ENCODE data around the gene SMG7.

The SMG7 gene

GRCh38 chr1:183589874-183590243 lies 117.6 kb downstream of the SMG7 start:
- TF ChIP-seq MYC (IDR thresholded peaks at IDR 0.05; ENCODE audit: low read depth, low read length) (no peak), POLR2A (IDR thresholded peaks at IDR 0.05; ENCODE audit: extremely low read depth, insufficient read length) (no peak), CTCF (IDR thresholded peaks at IDR 0.05; ENCODE audit: low read depth, low read length) (no peak), MAX (IDR thresholded peaks at IDR 0.05; ENCODE audit: low read depth, low read length) (no peak)
- H3K4me3 ChIP-seq (ENCODE audit: low read depth, low read length), result no peak overlapping the region
- DNase-seq (ENCODE audit: low read depth), result no peak

GRCh38 chr1:183590244-183591191 lies 118.2 kb downstream of the SMG7 start, which contains the start of gene NCF2:
TSS of gene NCF2 (minus strand) at chr1:183590459. CDS start at chr1:183590329, 130 bp downstream.
- no peak within 1 kb of the TSS for H3K4me3 ChIP-seq (ENCODE audit: low read depth, low read length)
- peak; percentile 94 for DNase-seq (ENCODE audit: low read depth)
- TF ChIP-seq CTCF (IDR thresholded peaks at IDR 0.05; ENCODE audit: low read depth, low read length) (no peak), MYC (IDR thresholded peaks at IDR 0.05; ENCODE audit: low read depth, low read length) (peak; percentile 30; the same call in 1 of the 2 replicates), MAX (IDR thresholded peaks at IDR 0.05; ENCODE audit: low read depth, low read length) (peak; percentile 52), POLR2A (IDR thresholded peaks at IDR 0.05; ENCODE audit: extremely low read depth, insufficient read length) (no peak)

- no peak overlapping the region for H3K4me3 ChIP-seq (ENCODE audit: low read depth, low read length)
- TF ChIP-seq MAX (IDR thresholded peaks at IDR 0.05; ENCODE audit: low read depth, low read length) (no peak), MYC (IDR thresholded peaks at IDR 0.05; ENCODE audit: low read depth, low read length) (no peak), CTCF (IDR thresholded peaks at IDR 0.05; ENCODE audit: low read depth, low read length) (no peak), POLR2A (IDR thresholded peaks at IDR 0.05; ENCODE audit: extremely low read depth, insufficient read length) (no peak)
- DNase-seq (ENCODE audit: low read depth), result no peak
These were observed 120.4 kb downstream of the SMG7 start for GRCh38 chr1:183592733-183593132.

GRCh38 chr1:183593356-183593755 lies 121.1 kb downstream of the SMG7 start:
- DNase-seq (ENCODE audit: low read depth), result peak; percentile 51
- no peak for TF ChIP-seq CTCF (IDR thresholded peaks at IDR 0.05; ENCODE audit: low read depth, low read length)
- TF ChIP-seq MAX (IDR thresholded peaks at IDR 0.05; ENCODE audit: low read depth, low read length), result no peak
- TF ChIP-seq MYC (IDR thresholded peaks at IDR 0.05; ENCODE audit: low read depth, low read length), result no peak
- TF ChIP-seq POLR2A (IDR thresholded peaks at IDR 0.05; ENCODE audit: extremely low read depth, insufficient read length), result no peak
- H3K4me3 ChIP-seq (ENCODE audit: low read depth, low read length), result no peak overlapping the region

- no peak overlapping the region for H3K4me3 ChIP-seq (ENCODE audit: low read depth, low read length)
- no peak for TF ChIP-seq MYC (IDR thresholded peaks at IDR 0.05; ENCODE audit: low read depth, low read length)
- TF ChIP-seq POLR2A (IDR thresholded peaks at IDR 0.05; ENCODE audit: extremely low read depth, insufficient read length), result no peak
- no peak for TF ChIP-seq CTCF (IDR thresholded peaks at IDR 0.05; ENCODE audit: low read depth, low read length)
- no peak for TF ChIP-seq MAX (IDR thresholded peaks at IDR 0.05; ENCODE audit: low read depth, low read length)
- no peak for DNase-seq (ENCODE audit: low read depth)
These were observed 123.2 kb downstream of the SMG7 start for GRCh38 chr1:183595537-183595936.

All from NB4 (cell line).